Right cardiac atrium (tissue), 5 donors: ENCODE results near the gene SUSD6. TPM values are rescaled to one million over a fixed set of nuclear protein-coding genes. Genes with fewer than 3 reads are reported as not detected.

ENCODE experiments used
- ATAC-seq, 2 donors: fragments of 200-7000 bp; cut with Tn5 transposase; one replicate each; pipeline versions ENCODE4 v1.8.0 to v1.9.1; 2020; ENCODE audit warnings: moderate library complexity in 2 of 2, mild to moderate bottlenecking in 1 of 2
- DNase-seq, 3 donors: peaks; one replicate each; pipeline ENCODE4 v3.0.0-alpha.2; 2020
- H3K27ac ChIP-seq: one replicate; pipeline ENCODE4 v1.5.1; 2013; ENCODE audit warnings: mild to moderate bottlenecking, low read length, control low read depth, moderate library complexity
- H3K27me3 ChIP-seq: one replicate; pipeline ENCODE4 v1.6.1; 2013; ENCODE audit not compliant: control insufficient read depth, insufficient read depth
- H3K4me1 ChIP-seq: one replicate; pipeline ENCODE4 v1.6.1; 2013; ENCODE audit warnings: low read length; ENCODE audit not compliant: control insufficient read depth, insufficient read depth
- H3K4me3 ChIP-seq: one replicate; pipeline ENCODE4 v1.5.1; 2013; ENCODE audit warnings: low read length, control low read depth
- H3K9me3 ChIP-seq: one replicate; pipeline ENCODE4 v1.6.1; 2013; ENCODE audit warnings: low read length; ENCODE audit not compliant: control insufficient read depth
- WGBS: extraction: QIAGEN DNeasy Blood & Tissue Kit; methylation state at CpG from one replicate; pipeline ENCODE4 v1.1.7; 2013; 5-methylcytosine and 5-hydroxymethylcytosine counted together
- intact Hi-C, 4 donors: fragments of 100-400 bp; cut with DNase I; formaldehyde crosslinking; loops; one replicate each; pipeline versions ENCODE4 v1.11.0 to v1.14.0; 2022 to 2023
- polyA plus RNA-seq: library from polyadenylated mRNA; stranded (reverse); fragments of 200-250 nt; gene quantifications from one replicate; pipeline ENCODE4 v1.2.3, GENCODE V29; 2013
- total RNA-seq, 4 donors: library from RNA; stranded (reverse); fragmentation: NEBNext Ultra II Directional; extraction: Animal tissue kit (Norgen Biotek cat#: 25700); gene quantifications; one replicate each; pipeline ENCODE4 v1.2.1, GENCODE V29; 2021
- donor health status: healthy with polysubstance abuse.
- donor health status: DM: no; HTN: yes; CAD: no.
- donor health status: DM: no; HTN: no; CAD: no.
- donor health status: DM: no; HTN: yes; CAD: no; lungs with severe emphysema.
- donor health status: DM: yes; HTN: yes; CAD: no.

The SUSD6 gene
- total and polyA plus RNA-seq, 5 donors: 9.1 to 25.9 (median 22.0) TPM

- ATAC-seq: peak in 1 of 2 donors; percentile 68
- Histone ChIP-seq H3K9me3 (no peaks in the 10 kb centered on the region), H3K4me1 (peaks cover 23% of the 10 kb centered on the region), H3K4me3 (no peak overlapping the region), H3K27me3 (no peaks in the 10 kb centered on the region), H3K27ac (peak overlapping the region; percentile 46)
- 72% methylated on average over 3 of the region's 3 CpGs for WGBS
- intact Hi-C loops: no loop called here
- no peak for DNase-seq
Observed at GRCh38 chr14:69650948-69651369, 39.6 kb downstream of the SUSD6 start.

DNA sequence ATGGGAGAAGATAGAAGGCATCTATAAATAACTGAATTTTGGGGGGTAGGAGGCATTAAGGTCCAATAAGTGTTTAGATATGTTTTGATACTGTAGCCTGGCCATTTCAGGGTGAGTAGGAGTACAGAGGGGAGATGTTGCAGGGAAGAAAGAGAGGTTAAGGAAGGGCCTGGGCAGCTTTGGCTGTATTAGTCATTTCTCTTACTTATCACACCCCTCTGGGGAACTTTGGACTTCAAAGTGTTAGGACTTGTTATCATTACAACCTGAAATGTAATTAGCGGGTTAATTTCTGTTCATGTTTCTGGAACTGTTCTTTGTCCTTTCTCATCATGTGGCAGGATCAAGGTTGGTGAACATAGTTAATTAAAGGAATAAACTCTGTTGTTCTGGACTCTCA lies 40.3 kb downstream of the SUSD6 start:
- 36% methylated on average over 1 of the region's 1 CpG for WGBS
- Histone ChIP-seq H3K9me3 (no peaks in the 10 kb centered on the region), H3K4me1 (peaks cover 23% of the 10 kb centered on the region), H3K27me3 (no peaks in the 10 kb centered on the region), H3K4me3 (no peak overlapping the region), H3K27ac (peak overlapping the region; percentile 63)
- ATAC-seq (peak in 1 of 2 donors; percentile 64), DNase-seq (no peak)
- intact Hi-C loops: no loop called here

DNA sequence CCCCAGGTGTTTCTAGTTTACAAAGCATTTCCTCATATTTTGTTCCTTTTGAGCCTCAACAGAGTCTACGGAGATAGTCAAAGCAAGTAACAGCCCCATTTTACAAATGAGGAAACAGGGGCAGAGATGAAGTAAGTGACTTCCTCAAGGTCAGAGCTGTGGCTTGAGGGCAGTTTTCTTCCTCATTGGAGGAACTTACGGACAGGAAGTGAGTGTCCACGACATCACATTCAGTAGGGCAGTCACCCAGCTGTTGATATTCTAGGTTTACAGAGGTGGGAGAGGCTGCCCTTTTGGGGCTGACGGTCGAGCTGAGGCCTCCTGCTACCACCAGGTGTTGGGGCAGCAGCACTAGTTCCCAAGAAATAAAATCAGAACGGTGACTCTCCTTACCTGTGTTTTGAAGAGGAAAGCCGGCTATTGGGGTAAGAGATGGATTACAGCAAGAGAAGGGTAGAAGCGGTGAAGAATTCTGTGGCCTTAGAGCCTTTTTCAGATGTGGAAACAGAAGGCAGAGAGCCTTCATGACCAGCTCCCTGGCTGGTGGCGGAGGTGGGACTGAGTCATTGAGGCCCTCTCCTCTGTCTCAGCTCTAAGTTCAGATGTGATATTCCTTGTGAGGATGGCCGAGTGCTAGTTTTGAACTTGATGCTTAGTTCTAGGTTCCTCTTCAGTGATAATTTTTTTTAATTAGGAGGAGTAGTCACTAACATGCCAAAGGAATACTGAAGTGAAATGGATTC lies 41.7 kb downstream of the SUSD6 start:
- H3K4me1 ChIP-seq: peaks cover 29% of the 10 kb centered on the region
- 72% methylated on average over 10 of the region's 10 CpGs for WGBS
- intact Hi-C loops: no loop called here
- H3K27ac ChIP-seq: peak overlapping the region; percentile 67
- H3K4me3 ChIP-seq: no peak overlapping the region
- no peaks in the 10 kb centered on the region for H3K9me3 ChIP-seq
- DNase-seq (no peak), ATAC-seq (peak; percentile 19 to 47)
- no peaks in the 10 kb centered on the region for H3K27me3 ChIP-seq

DNA sequence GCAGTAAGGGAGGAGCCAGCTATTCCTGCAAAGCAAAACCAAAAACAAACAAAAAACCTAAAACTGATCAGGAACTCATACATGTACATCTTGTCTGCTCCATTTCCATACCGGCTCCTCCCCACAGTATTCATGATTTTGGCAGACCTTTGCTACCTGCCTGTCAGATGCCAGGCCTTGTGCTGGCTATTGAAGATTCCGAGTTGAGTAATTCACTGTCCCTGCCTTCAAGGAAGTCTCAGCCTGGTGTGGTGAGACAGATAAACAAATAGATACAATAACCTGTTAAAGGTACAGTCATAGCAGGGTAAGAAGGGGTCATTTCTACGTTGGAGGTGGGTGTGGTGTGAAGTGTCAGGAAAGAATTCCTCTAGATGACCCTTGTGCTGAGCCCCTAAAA lies 42.7 kb downstream of the SUSD6 start:
- Histone ChIP-seq H3K9me3 (no peaks in the 10 kb centered on the region), H3K27ac (no peak overlapping the region), H3K4me1 (peaks cover 32% of the 10 kb centered on the region), H3K4me3 (no peak overlapping the region), H3K27me3 (no peaks in the 10 kb centered on the region)
- intact Hi-C loops: no loop called here
- WGBS: 68% methylated on average over 3 of the region's 3 CpGs
- ATAC-seq (no peak), DNase-seq (no peak)

GRCh38 chr14:69657950-69658355 lies 46.6 kb downstream of the SUSD6 start:
- 42% methylated on average over 9 of the region's 9 CpGs for WGBS
- DNase-seq: peak in 1 of 3 donors; percentile 57
- Histone ChIP-seq H3K27ac (no peak overlapping the region), H3K9me3 (no peaks in the 10 kb centered on the region), H3K4me1 (peaks cover 17% of the 10 kb centered on the region), H3K4me3 (no peak overlapping the region), H3K27me3 (no peaks in the 10 kb centered on the region)
- peak; percentile 60 to 65 for ATAC-seq
- intact Hi-C loops: no loop called here

DNA sequence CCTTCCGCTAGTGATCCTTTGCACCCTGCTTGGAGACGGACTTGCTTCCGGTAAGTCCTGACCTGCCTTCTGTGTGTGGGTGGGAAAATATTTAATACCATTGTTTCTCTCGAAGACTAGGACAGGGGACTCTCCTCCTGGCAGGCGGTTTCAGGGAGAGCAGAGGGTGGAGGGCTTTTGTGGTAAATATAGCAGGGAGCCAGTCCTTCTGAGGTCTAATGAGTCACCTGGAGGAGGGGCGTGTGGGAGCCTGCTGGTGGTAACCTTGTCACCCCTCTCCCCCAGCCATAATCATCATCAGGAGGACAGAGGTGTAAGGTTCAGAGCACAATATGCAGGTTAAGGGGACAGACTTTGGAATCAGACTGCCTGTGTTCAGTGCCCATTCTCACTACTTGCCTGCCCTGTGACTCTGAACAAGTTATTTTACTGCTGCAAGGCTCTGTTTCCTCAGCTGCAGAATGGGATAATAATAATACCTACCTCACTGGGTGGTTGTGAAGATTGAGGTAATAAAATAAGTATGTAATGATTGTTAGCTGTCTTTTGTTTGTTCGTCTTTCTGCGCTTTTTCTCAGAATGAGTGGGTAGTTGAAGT lies 47.4 kb downstream of the SUSD6 start:
- Histone ChIP-seq H3K27me3 (no peaks in the 10 kb centered on the region), H3K4me1 (peaks cover 16% of the 10 kb centered on the region), H3K27ac (peak overlapping the region; percentile 2), H3K9me3 (no peaks in the 10 kb centered on the region), H3K4me3 (no peak overlapping the region)
- intact Hi-C loops: no loop called here
- WGBS: 75% methylated on average over 8 of the region's 8 CpGs
- ATAC-seq (peak; percentile 39 to 70), DNase-seq (no peak)

- Histone ChIP-seq H3K9me3 (no peaks in the 10 kb centered on the region), H3K4me3 (no peak overlapping the region), H3K27ac (no peak overlapping the region), H3K4me1 (peaks cover 31% of the 10 kb centered on the region), H3K27me3 (no peaks in the 10 kb centered on the region)
- intact Hi-C loops: no loop called here
- no peak for DNase-seq
- 92% methylated on average over 2 of the region's 2 CpGs for WGBS
- no peak for ATAC-seq
Observed at GRCh38 chr14:69660344-69661193, 49.2 kb downstream of the SUSD6 start.

DNA sequence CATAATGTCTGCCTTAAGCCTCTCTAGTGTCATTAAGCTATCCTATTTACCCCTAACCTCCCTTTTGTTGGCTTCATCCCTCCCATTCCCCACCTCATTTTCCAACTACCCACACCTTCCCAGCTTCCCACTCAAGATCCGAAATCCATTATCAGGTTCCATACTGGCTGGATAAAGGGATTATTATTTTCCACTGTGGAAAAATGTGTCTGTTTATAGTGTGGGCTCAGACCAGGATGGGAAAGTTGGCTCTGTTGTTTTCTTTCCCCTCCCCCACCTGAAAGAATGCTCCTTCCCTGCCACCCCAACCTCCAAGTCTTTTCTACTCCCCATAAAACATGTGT lies 49.8 kb downstream of the SUSD6 start:
- no peak overlapping the region for H3K27ac ChIP-seq
- intact Hi-C loops: no loop called here

GRCh38 chr14:69662636-69663299 lies 51.4 kb downstream of the SUSD6 start:
- Histone ChIP-seq H3K27me3 (no peaks in the 10 kb centered on the region), H3K9me3 (no peaks in the 10 kb centered on the region), H3K4me3 (no peak overlapping the region), H3K27ac (no peak overlapping the region), H3K4me1 (peaks cover 37% of the 10 kb centered on the region)
- intact Hi-C loops: no loop called here
- ATAC-seq (no peak), DNase-seq (no peak)
- 99% methylated on average over 1 of the region's 1 CpG for WGBS

More for the DNA sequence above, 49.8 kb downstream of the SUSD6 start:
- ATAC-seq (no peak), DNase-seq (no peak)
- no peaks in the 10 kb centered on the region for H3K9me3 ChIP-seq
- no peaks in the 10 kb centered on the region for H3K27me3 ChIP-seq
- H3K4me3 ChIP-seq: no peak overlapping the region
- 76% methylated on average over 1 of the region's 1 CpG for WGBS
- peaks cover 36% of the 10 kb centered on the region for H3K4me1 ChIP-seq

GRCh38 chr14:69663300-69663643 lies 51.9 kb downstream of the SUSD6 start:
- H3K4me3 ChIP-seq: no peak overlapping the region
- 42% methylated on average over 3 of the region's 3 CpGs for WGBS
- no peaks in the 10 kb centered on the region for H3K9me3 ChIP-seq
- DNase-seq (peak in 1 of 3 donors; percentile 86), ATAC-seq (no peak)
- H3K4me1 ChIP-seq: peaks cover 38% of the 10 kb centered on the region
- H3K27ac ChIP-seq: peak overlapping the region; percentile 6
- intact Hi-C loops: no loop called here
- H3K27me3 ChIP-seq: no peaks in the 10 kb centered on the region

DNA sequence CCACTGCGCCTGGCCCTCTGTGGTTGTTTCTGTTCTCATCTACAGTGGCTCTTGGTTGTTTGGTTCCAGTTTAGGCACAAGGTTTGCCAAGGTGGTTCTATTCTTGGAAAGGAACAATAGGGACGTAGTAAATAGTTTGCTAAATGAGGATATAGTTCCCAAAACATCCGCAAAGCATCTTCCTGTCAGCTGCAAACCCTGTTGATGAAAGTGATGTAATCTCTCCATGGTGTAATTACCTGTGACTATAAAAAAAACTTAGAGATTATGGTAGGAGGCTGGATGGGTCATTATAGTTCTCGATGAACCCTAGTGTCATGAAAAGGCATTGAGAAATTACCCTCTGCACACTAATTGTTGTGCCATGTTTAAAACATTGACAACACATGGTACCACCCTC lies 52.9 kb downstream of the SUSD6 start:
- no peak for ATAC-seq
- peak overlapping the region; percentile 64 for H3K27ac ChIP-seq

More for the DNA sequence above, 52.9 kb downstream of the SUSD6 start:
- peaks cover 35% of the 10 kb centered on the region for H3K4me1 ChIP-seq
- 62% methylated on average over 4 of the region's 4 CpGs for WGBS
- no peak for DNase-seq
- H3K4me3 ChIP-seq: no peak overlapping the region
- H3K27me3 ChIP-seq: no peaks in the 10 kb centered on the region
- H3K9me3 ChIP-seq: no peaks in the 10 kb centered on the region
- intact Hi-C loops: no loop called here
